COLO829 (cell line): ENCODE measurements around the gene KDM4C.

Experiments
- DNase-seq: peaks from one replicate; pipeline ENCODE4 v3.0.0; 2012; ENCODE audit warnings: low spot score

The KDM4C gene

GRCh38 chr9:7211657-7212056, 453.9 kb downstream of the KDM4C start:
- no peak for DNase-seq

- DNase-seq: peak; percentile 60
Measured at GRCh38 chr9:7212101-7212500, 454.3 kb downstream of the KDM4C start.

- no peak for DNase-seq
Measured at GRCh38 chr9:7216004-7216841, 458.4 kb downstream of the KDM4C start.

DNA sequence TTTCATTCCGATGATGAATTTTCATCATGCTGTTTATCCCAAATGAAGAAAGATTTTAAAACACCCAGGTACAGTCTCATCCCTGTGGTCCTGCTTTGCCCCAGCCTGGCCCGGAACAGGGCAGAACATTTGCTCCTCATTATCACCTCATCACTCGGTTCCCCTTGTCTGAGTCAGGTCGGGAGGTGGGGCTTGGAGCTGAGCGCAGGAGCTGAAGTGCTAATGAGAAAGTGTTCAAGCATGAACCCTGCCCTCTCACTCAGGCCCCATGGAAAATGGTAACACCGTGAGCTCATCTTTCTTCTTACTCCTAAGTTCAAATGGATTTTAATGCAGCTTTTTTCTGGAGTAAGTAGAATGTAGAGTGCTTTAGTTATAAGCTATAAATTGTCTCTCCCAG, 466.2 kb downstream of the KDM4C start:
- no peak for DNase-seq
